Testis (tissue), 3 donors: ENCODE results near the gene SHROOM3. TPM values are rescaled to one million over a fixed set of nuclear protein-coding genes. Genes with fewer than 3 reads are reported as not detected.

Experiments
- DNase-seq: peaks from one replicate; pipeline ENCODE4 v3.0.0-alpha.2; 2019
- H3K27ac ChIP-seq, 2 donors: fragments of 200-600 bp; sonication (generic); one replicate each; pipeline ENCODE4 v1.5.1; 2019
- H3K27me3 ChIP-seq: fragments of 200-600 bp; sonication (generic); one replicate; pipeline ENCODE4 v1.5.1; 2019
- H3K36me3 ChIP-seq: fragments of 200-600 bp; sonication (generic); one replicate; pipeline ENCODE4 v1.5.1; 2017; ENCODE audit warnings: low read depth; ENCODE audit errors: missing control alignments
- H3K4me1 ChIP-seq: fragments of 200-600 bp; sonication (generic); one replicate; pipeline ENCODE4 v1.5.1; 2019
- H3K4me3 ChIP-seq, 2 donors: fragments of 200-600 bp; sonication (generic); one replicate each; pipeline ENCODE4 v1.5.1; 2017 to 2019
- H3K9me3 ChIP-seq: fragments of 200-600 bp; sonication (generic); one replicate; pipeline ENCODE4 v1.5.1; 2017
- CTCF ChIP-seq, 3 experiments: fragments of 450-650 bp in 2 of 3; fragments of 200-600 bp in 1 of 3; sonication (generic) in 1 of 3; IDR thresholded peaks; one replicate each; pipeline ENCODE4 v1.5.1; 2016 to 2019; ENCODE audit warnings: antibody characterized with exemption in 3 of 3, mild to moderate bottlenecking in 2 of 3, moderate library complexity in 1 of 3
- POLR2A ChIP-seq: fragments of 450-650 bp; IDR thresholded peaks from one replicate; pipeline ENCODE4 v1.6.1; 2017; ENCODE audit warnings: antibody characterized with exemption, mild to moderate bottlenecking, moderate library complexity
- WGBS, 2 donors: methylation state at CpG; one replicate each; pipeline ENCODE4 v1.1.5; 2018; 5-methylcytosine and 5-hydroxymethylcytosine counted together
- intact Hi-C: fragments of 100-400 bp; cut with DNase I; formaldehyde crosslinking; loops from one replicate; pipeline ENCODE4 v1.15.1; 2023; ENCODE audit warnings: low total_unique reads
- polyA plus RNA-seq: library from polyadenylated mRNA; stranded (reverse); fragments of 350-450 nt; fragmentation: Illumina TruSeq; extraction: RNeasy Lipid Tissue Mini Kit (QIAGEN cat#74804); gene quantifications from one replicate; pipeline ENCODE4 v1.2.3, GENCODE V29; 2014; ENCODE audit warnings: low read depth, low replicate concordance; ENCODE audit not compliant: insufficient read depth
- total RNA-seq, 2 donors: library from RNA; depleted of rRNA; stranded (reverse); fragments of >200 nt; gene quantifications; one replicate each; pipeline ENCODE4 v1.2.3, GENCODE V29; 2016

SHROOM3 gene
- total and polyA plus RNA-seq, 3 donors from 2014 or later, result 3.9 to 7.2 (median 6.4) TPM

- Histone ChIP-seq H3K4me3 (no peak overlapping the region), H3K9me3 (no peaks in the 10 kb centered on the region), H3K36me3 (no peaks in the 10 kb centered on the region), H3K27ac (no peak overlapping the region), H3K27me3 (no peaks in the 10 kb centered on the region), H3K4me1 (no peaks in the 10 kb centered on the region)
- intact Hi-C loops, result no loop called here
- DNase-seq, result no peak
- TF ChIP-seq POLR2A, result no peak
- no peak for TF ChIP-seq CTCF (IDR thresholded peaks at IDR 0.05)
- WGBS, 2 donors, result 74 to 81% methylated on average over 1 of the region's 1 CpG
These were observed 193.2 kb downstream of the SHROOM3 start for GRCh38 chr4:76628251-76628650.

- 95 to 98% methylated on average over 1 of the region's 1 CpG for WGBS, 2 donors
- Histone ChIP-seq H3K9me3 (no peaks in the 10 kb centered on the region), H3K4me1 (no peaks in the 10 kb centered on the region), H3K4me3 (no peak overlapping the region), H3K27me3 (no peaks in the 10 kb centered on the region), H3K27ac (no peak overlapping the region), H3K36me3 (no peaks in the 10 kb centered on the region)
- DNase-seq, result no peak
- TF ChIP-seq CTCF (IDR thresholded peaks at IDR 0.05) (no peak), POLR2A (no peak)
- intact Hi-C loops, result no loop called here
These were observed 195.7 kb downstream of the SHROOM3 start for GRCh38 chr4:76630741-76631140.

GRCh38 chr4:76634220-76634619, 199.2 kb downstream of the SHROOM3 start:
- 34 to 42% methylated on average over 3 of the region's 3 CpGs for WGBS, 2 donors
- no peak for DNase-seq
- no peak overlapping the region for H3K27ac ChIP-seq
- H3K9me3 ChIP-seq, result no peaks in the 10 kb centered on the region
- TF ChIP-seq POLR2A (no peak), CTCF (IDR thresholded peaks at IDR 0.05) (no peak)
- no peaks in the 10 kb centered on the region for H3K36me3 ChIP-seq
- H3K4me3 ChIP-seq, result no peak overlapping the region
- H3K27me3 ChIP-seq, result no peaks in the 10 kb centered on the region
- H3K4me1 ChIP-seq, result no peaks in the 10 kb centered on the region
- intact Hi-C loops, result no loop called here

GRCh38 chr4:76637712-76638361, 202.8 kb downstream of the SHROOM3 start:
- Histone ChIP-seq H3K9me3 (no peaks in the 10 kb centered on the region), H3K4me3 (no peak overlapping the region), H3K36me3 (no peaks in the 10 kb centered on the region), H3K27me3 (no peaks in the 10 kb centered on the region), H3K4me1 (no peaks in the 10 kb centered on the region), H3K27ac (no peak overlapping the region)
- TF ChIP-seq POLR2A (no peak), CTCF (IDR thresholded peaks at IDR 0.05) (no peak)
- no peak for DNase-seq
- WGBS, 2 donors, result 89 to 91% methylated on average over 5 of the region's 5 CpGs
- intact Hi-C loops, result no loop called here

GRCh38 chr4:76639288-76639687, 204.3 kb downstream of the SHROOM3 start:
- intact Hi-C loops, result no loop called here

More at GRCh38 chr4:76639288-76639687, 204.3 kb downstream of the SHROOM3 start:
- no peak overlapping the region for H3K27ac ChIP-seq
- H3K4me3 ChIP-seq, result no peak overlapping the region
- DNase-seq, result no peak
- no peaks in the 10 kb centered on the region for H3K36me3 ChIP-seq
- no peak for TF ChIP-seq CTCF (IDR thresholded peaks at IDR 0.05)
- TF ChIP-seq POLR2A, result no peak
- H3K27me3 ChIP-seq, result no peaks in the 10 kb centered on the region
- 73 to 76% methylated on average over 4 of the region's 4 CpGs for WGBS, 2 donors
- no peaks in the 10 kb centered on the region for H3K9me3 ChIP-seq
- no peaks in the 10 kb centered on the region for H3K4me1 ChIP-seq
